Measurements from ENCODE around the gene MIB2.

DNA sequence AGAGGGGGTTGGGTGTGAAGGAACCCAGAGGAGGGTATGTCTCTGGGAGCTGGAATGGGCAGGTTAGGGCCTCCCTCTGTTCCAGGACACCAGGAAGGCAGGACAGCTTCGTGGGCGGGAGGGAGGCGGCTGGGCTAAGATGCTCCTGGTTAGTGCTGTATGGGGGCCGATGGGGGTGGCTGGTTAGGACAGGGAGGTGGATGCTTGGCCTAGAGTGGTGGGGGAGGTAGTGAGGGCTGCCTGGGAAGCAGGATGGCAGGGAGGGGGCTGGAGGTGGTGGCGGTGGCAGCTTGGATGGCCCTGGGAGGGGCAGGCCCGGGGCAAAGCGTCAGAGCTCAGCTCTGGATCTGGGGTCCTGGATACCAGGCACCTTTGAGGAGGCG lies 10.5 kb downstream of the MIB2 start:
- TF ChIP-seq, protein P1, sequence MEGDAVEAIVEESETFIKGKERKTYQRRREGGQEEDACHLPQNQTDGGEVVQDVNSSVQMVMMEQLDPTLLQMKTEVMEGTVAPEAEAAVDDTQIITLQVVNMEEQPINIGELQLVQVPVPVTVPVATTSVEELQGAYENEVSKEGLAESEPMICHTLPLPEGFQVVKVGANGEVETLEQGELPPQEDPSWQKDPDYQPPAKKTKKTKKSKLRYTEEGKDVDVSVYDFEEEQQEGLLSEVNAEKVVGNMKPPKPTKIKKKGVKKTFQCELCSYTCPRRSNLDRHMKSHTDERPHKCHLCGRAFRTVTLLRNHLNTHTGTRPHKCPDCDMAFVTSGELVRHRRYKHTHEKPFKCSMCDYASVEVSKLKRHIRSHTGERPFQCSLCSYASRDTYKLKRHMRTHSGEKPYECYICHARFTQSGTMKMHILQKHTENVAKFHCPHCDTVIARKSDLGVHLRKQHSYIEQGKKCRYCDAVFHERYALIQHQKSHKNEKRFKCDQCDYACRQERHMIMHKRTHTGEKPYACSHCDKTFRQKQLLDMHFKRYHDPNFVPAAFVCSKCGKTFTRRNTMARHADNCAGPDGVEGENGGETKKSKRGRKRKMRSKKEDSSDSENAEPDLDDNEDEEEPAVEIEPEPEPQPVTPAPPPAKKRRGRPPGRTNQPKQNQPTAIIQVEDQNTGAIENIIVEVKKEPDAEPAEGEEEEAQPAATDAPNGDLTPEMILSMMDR (IDR thresholded peaks at IDR 0.05; ENCODE audit: low read depth, low read length) = no peak
- TF ChIP-seq POLR2A (IDR thresholded peaks at IDR 0.05; ENCODE audit: extremely low read depth, insufficient read length) = no peak

All from NB4 (cell line).